GM18867 (cell line): ENCODE measurements around the gene EQTN.
"Not testable (repeated sequence)": the region's sequence is repeated elsewhere in the genome, so short reads cannot be mapped to it uniquely, and the experiment has no call there.

Experiments
- ATAC-seq: cut with Tn5 transposase; IDR thresholded peaks from one replicate; pipeline ENCODE4 v1.9.1; 2021; ENCODE audit warnings: mild to moderate bottlenecking, moderate library complexity; ENCODE audit not compliant: unreplicated experiment

The EQTN gene

DNA sequence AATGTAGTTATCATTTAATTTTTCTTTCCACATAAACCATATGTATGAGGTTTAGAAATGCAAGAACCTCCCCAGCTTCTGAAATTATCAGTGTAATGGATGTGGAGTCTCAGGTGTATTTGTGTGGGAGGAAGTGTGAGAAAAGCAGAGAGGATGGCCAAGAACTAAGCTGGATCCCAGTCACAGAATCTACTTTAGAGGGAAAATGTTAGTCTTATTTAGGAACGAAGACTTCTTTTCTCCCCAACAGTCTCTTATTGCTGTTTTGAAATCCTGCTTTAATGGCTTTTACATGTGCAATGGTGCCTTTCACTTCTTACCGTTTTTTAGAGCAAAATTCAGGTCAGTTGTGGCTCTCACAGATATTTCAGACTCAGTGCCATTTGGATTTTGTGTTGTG lies 3.0 kb downstream of the EQTN start:
- no peak for ATAC-seq

DNA sequence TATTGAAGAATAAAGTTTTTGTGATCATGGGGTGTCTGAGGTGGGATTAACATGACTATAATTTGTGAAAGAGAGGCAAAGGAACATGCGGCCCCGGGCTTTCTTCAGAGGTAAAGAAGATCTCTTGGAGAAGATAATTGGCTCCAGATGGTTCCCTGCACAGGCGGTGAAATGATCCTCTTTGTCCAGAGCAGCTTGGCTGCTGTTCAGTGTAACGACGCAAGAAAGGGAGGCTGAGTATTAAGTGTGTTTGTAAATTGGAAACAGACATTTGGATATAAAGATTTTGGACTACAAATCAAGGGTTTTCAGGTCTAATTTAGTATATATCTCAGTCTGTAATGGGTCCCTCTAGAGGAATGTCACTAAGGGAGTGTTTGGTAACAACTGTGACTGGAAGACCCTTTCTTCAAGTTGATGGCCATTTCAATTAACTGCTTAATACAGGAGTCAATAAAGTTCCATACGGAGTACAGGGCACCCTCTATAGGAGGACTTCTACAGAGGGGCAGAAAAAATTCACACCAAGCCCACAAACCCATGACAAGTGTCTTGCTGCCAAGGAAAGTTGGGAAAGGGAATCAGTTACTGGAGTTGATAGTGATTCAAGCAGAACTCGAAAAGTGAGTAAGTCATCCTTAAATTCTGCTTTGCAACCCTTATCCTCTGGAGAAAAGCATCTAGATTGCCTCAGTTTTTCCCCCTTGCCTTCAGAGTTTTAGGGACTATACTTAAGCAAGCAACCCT lies 4.1 kb downstream of the EQTN start:
- ATAC-seq, result no peak

DNA sequence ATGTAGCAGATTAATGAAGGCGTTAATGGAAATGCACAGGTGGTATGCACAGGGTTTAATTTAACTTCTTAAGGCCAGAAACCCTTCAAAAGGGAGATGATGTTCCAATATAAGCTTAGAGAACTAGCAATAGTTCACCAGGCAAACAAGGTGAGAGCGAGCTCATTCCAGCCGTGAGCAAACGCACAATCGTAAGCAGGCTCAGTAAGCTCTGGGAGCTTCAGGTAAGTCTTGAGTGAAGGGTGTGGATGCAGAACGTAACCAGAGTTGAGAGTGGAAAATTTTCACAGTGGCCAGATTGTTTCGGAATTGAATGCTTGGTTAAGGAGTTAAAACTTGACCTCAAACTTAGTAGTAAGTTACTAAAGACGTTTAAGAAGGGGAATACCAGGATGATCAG lies 5.7 kb downstream of the EQTN start:
- no peak for ATAC-seq

DNA sequence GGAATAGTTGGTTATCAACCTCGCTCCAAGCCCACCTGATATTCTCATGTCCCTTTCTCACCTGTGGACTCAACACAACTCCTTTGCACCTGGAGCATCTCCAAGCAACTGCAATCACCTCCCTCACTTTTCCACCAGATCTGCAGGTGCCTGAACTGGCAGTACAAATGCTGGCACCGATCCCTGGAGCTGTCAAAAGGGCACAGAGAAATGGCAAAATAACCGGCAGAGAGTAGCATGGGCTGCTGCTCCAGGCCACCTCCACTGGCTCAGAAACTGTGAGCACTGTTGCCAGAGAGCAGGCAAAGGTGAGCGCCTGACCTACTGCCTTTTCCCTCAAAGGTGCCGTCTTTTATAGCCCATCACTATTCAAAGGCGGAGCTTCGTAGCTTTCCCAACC lies 14.7 kb downstream of the EQTN start:
- ATAC-seq, result no peak

DNA sequence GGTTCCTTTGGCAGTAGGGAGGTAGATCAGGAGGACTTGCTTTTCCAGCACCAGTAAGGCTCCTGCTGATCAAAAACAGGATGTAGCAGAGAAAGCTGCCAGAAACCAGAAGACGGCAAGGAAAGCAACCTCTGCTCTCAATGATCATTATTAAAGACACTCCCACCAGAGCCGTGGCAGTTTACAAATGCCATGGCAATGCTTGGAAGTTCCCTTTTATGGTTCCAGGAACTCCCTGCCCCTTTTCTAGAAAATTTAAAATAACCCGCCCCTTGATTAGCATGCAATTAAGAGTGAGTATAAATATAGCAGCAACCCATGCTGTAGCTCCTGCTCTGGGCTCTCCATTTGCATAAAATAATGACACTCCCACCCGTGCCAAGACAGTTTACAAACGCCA lies 16.1 kb downstream of the EQTN start:
- ATAC-seq, result peak; percentile 47

DNA sequence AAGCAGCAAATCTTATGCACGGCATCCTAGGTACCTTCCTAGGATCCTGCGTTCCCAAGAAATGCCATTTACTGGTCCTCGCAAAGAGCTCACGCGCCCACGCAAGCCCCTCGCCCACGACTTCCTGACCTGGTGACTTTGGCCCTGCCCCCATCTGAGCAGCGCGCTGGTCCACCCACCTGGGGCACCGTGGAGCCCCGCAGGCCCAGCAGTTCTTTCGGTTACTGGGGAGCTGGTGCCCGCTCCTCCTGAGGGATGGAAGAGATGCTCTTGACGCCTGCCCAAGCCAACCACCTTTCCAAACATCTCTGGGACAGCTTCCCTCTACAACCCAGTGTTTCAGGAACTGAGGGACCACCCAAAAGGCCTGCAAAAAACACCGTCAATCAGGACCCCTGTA lies 16.7 kb downstream of the EQTN start:
- no peak for ATAC-seq

DNA sequence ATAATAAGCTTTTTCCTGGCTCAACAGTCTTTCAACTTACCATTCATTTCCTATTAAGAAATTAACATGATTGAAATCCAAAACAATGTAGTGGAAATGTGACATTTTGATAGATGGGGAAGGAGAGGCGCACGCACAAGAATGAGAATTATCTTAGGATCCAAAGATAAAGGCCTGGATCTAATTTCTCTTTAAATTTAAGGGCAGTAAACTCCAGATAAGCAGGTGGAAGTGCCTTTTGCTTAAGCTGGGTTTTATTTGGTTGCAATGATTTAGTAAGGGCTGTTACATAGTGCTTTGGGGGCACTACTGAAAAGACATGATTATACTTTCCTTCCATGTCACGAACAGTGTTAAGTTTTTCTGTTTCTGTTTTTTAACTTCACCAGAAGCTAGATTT lies 17.3 kb downstream of the EQTN start:
- no peak for ATAC-seq

DNA sequence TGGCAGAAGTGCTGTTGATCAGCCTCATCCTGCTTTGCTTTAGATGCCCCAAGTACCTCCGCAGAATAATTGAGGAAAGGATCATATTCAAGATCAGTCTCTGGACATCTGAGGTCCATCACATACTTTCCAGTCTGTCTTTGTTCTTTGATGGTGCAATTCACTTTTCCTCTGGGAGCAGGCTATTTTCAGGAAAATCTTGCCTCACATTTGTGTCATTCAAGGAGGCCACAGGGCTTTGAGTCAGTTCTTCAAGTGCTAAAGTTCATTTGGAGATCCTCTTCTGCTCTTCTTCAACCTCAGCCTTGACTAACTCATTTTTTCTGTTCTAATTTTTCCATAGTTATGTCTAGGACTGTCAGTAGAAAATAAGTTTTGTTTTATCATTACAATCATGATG lies 18.6 kb downstream of the EQTN start:
- ATAC-seq, result no peak

DNA sequence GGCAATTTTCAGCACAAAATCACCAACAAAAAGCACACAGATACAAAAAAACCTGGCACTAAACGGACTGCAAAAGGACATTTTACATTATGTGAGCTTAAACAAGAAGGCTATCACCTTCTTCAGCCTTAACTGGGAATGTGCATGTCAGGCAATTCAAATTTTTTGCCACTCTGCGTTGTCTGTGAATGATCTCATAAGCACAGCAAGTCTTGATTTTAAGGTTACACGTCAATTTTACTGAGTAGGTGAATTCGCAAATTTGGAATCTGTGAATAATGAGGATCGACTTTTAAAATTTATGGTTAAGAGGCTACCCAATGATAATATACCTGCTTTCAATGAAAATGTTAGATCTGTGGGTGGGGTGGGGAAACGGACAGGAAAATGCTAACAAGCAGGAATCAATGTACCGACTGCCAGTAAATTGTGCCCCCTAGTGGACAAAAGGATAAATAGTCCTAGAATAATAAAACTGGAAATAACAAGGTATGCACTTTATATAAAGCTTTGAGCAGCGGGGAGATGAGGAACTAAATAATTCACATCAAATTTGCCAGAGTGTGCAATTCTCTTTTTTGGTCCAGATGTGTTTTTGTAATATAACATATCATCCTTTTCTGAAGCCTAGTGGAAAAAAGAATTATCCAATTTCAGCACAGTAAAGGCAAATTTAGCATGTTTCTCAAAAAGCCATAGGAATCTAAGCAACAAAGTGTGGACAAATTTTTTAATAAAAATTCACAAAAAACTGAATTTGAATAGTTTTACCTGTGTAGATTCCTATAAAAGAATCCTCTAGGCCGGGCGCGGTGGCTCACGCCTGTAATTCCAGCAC lies 20.5 kb downstream of the EQTN start:
- peak; percentile 57 for ATAC-seq

DNA sequence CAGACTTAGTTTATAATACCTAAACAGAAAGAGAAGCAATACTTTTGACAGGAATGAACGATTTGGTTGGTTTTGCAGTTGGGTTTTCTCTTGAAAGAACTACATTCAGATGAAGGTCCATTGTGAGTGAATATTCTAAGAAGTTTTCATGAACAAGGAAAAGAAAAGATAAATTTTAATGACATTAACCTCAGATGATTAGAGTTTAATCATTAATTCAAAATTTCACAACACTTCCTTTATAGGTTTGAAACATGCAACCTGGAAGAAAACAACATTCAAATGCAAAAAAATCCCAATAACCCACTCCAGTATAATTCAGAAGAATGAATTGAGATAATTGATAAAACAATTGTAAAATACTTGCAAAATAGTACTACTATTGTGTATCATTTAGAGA lies 23.8 kb downstream of the EQTN start:
- ATAC-seq, result no peak

DNA sequence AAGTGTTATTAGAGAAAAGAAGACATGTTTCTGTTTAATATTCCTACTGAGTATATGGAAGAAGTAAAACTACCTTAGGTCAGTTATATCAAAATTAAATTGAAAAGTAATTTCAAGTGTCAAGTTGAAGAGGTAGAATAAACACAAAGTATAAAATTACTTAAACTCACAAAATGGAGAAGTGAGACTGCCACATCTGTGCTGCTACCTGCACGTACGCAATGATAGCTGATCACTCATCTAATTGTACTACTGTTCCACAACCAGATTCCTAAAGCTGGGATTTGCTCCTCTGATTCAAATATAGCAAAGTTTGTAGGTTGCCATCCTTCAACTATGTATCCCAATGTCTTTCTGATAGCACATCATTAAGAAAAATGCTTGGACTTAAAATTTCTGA lies 24.8 kb downstream of the EQTN start:
- ATAC-seq, result no peak

DNA sequence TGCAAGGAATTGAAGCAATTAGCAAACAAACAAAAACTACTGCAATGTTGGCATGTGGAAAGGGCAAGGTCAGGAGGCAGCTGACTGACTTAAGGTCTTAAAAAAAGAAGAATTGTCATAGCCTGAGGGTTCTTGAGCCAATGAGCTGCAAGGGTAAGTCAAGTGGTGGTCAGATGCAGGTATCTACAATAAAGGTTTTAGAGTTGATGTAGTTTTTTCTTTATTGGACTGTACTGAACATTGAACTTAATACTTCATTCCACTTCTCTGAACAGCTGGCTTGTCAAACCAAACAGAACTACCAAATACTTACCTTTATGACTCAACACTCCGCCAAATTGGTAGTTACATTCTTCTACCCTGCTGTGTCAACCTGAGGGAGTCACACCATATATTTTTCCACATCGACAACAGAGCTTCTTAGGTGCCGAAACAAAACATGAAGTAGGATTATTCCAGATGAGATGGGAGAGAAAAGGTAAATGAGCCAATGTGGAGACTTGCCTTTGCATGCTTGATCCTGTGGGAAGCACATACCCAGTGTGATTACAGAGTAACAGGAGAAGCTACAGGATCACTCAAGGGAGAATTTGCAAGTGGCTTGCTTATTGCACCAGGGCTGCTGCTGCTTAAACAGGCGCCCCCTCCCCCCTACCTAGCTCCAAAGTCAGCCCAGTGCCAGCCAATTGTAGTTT lies 35.3 kb downstream of the EQTN start:
- no peak for ATAC-seq

DNA sequence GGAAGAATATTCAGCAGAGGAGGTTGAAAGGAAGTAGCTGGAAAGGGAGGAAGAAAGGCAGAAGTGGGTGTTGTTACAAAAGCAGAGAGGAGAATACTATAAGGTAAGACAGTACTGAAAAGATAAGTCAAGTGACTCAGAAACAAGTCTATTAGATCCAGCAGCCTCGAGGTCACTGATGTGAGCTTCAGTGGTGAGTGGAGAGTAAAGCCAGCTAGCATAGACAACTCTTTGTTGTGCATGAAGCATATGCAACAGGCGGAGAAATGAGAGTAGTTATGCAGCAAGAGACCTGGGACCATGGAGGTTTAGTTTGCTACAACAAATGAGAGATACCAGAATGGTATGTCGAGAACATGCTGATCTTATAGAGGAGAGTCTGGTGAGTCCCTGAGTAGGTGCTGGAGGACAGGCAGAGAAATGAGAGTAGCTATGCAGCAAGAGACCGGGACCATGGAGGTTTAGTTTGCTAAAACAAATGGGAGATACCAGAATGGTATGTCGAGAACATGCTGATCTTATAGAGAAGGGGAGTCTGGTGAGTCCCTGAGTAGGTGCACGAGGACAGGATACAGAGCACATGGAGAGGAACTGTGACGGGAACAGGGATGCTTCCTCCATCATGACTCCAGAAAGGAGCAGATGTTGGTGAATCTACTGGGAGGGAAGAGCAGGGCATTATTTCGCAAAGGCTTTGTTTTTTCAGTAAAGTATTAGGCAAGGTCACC lies 36.0 kb downstream of the EQTN start:
- ATAC-seq, result no peak

DNA sequence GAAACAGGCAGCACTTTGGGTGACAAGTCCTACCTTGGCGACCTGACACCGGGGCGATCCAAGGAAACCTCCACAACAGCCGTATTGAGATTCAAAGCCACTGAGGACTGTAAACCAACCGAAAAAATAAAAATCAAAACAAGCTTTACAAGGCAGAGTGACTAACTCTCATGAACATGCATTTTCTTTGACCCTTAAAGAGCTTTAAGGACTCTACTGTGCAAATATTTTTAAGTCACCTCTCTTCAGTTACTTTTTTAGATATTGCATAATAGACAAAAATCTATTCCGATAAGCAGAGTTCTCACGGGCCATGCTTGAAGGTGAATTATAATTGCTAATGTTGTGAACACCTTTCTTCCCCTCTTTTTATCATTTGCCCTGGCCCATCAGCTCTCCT lies 38.3 kb downstream of the EQTN start:
- ATAC-seq, result no peak

DNA sequence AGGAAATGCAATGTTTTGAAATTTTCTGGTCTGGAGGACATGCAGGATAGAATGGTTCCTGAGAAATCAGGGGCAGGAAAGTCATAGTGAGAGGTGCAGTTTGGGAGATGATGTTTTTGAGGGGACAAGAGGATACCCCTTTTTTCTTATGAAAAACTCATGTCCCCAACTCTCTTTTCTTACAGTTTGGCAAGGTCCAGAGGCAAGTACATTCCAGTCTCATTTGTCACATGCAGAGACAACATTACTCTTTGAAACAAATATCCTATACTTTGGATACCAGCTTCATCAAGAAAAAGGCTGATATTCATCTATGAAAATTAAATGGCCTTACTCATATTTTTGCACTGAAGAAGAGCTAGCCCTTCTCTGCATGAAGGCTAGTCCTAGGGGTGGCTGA lies 48.2 kb downstream of the EQTN start:
- no peak for ATAC-seq

DNA sequence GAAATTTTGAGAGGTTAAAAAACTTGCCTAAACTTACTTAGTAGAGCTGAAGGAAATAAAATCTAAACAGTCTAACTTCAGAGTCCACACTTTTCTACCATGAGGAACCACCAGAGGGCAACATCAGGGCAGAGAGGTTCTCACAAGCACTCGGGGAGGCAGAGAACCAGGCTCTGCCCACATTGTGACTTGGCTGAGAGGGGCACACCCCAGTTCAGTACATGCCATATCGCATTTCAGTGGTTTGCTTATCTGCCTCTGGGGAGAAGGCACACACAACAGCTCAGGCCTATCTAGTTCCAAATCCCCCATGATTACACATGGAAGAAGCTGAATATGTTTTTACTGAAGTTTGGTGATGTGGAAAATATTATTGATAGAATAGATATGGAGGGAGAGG lies 49.2 kb downstream of the EQTN start:
- ATAC-seq, result peak; percentile 86

DNA sequence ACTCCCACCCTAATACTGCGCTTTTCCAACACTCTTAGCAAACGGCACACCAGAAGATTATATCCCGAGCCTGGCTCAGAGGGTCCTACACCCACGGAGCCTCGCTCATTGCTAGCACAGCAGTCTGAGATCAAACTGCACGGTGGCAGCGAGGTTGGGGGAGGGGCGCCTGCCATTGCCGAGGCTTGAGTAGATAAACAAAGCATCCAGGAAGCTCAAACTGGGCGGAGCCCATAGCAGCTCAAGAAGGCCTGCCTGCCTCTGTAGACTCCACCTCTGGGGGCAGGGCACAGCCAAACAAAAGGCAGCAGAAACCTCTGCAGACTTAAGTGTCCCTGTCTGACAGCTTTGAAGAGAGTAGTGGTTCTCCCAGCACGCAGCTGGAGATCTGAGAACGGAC lies 57.3 kb downstream of the EQTN start:
- not testable (repeated sequence) for ATAC-seq
